Erythroblast (primary cell): ENCODE data around the gene SYNC.
A peak's percentile ranks its signal among the peaks of the same experiment; 100 is the strongest.

Experiments
- DNase-seq, 2 experiments: peaks; one replicate each; lab custom pipeline; 2025; lab: John Stamatoyannopoulos, UW
- GATA1 ChIP-seq: IDR thresholded peaks from 2 replicates; pipeline ENCODE4 v1.6.1; 2011; ENCODE audit warnings: low read depth, mild to moderate bottlenecking, control low read depth, low read length, moderate library complexity
- POLR2A ChIP-seq: IDR thresholded peaks from 2 replicates; pipeline ENCODE4 v1.6.1; 2011; ENCODE audit warnings: mild to moderate bottlenecking, low read length

The SYNC gene

DNA sequence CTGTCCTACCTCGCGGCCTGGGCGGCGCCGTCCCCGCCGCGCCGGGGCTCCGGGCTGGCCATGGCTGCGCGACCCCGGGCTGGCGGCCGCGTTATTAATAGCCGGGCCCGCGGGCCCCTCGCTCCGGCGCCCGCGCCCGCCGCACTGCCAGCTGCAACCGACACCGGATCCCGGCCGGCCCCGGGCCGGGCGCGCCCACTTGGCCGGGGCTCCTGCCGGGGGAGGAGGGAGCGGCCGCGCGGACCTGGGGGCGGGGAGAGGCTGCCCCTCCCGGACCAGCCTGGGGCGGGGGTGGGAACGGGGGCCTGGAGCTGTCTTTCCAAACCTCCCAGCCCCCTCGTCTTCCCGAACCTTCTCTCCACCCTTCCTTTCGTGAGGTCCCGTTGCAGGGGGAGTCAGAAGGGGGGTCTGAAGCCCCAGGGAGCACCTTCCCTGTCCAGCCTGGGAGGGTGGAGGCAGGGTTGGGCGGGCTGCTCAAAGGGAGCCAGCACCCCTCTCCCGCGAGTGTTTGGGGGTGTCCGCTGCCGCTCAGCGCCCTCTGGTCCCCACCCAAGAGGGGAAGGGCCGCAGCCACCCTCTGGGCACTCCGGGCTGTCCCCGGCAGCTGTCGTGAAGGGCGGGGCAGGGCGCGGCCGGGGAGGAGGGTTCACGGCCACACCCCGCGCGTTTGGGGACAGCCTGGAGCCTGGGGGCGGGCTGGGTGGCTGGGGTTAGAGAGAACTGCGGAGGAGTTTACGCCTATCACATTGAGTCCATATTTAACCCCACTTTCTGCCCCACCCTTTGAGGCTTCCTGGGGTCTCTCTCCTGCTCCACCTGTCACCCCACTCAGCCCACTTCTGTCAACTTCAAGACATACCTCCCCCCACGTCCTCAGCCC, at the start of gene SYNC:
TSS of gene SYNC (minus strand) at position 172 of the 880 bp plus-strand sequence. CDS start at position 62, 110 bp downstream.
- DNase-seq = peak; percentile 66 to 73
- TF ChIP-seq GATA1 (no peak), POLR2A (no peak)

DNA sequence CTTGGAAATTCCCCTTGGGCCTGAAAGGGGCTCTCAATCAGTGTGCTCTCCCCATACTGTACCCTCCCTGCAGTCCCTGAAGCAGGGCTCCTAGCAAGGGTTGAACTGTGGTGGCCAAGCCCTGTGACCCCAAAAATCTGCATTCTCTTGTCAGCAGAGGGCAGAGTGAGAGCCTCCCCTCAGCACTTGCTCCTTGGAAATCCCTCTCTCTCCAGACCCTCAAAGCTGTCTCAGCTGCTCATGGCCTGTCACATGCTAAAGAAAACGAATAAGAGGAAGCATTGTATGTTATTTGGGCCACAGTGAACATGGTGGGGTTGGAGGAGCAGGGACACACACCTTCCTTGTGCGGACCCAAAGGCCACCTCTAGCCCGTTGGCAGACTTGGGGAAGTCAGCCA, 47.2 kb upstream of the SYNC start:
- no peak for DNase-seq

DNA sequence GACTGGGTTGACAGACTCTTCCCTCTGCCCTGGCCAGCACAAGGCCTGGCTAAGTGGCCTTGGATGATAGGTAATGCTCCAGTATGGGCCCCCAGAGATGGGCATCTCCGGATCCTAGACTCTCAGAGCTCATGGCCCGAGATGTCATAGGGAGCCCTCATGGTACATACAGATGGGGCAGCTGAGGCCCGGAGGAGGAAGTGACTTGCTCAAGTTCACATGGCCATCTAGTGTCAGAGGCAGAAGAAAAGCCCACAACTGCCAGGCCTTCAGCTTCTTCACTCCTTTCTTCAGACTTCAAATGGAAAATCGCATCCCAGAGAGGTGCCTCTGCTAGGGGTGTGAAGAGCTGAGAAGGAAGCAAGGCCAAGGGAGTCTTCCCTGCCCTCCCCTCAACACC, 46.8 kb upstream of the SYNC start:
- no peak for TF ChIP-seq GATA1
- TF ChIP-seq POLR2A = no peak
- DNase-seq = no peak

More for the DNA sequence above, 47.2 kb upstream of the SYNC start:
- TF ChIP-seq POLR2A (no peak), GATA1 (no peak)

DNA sequence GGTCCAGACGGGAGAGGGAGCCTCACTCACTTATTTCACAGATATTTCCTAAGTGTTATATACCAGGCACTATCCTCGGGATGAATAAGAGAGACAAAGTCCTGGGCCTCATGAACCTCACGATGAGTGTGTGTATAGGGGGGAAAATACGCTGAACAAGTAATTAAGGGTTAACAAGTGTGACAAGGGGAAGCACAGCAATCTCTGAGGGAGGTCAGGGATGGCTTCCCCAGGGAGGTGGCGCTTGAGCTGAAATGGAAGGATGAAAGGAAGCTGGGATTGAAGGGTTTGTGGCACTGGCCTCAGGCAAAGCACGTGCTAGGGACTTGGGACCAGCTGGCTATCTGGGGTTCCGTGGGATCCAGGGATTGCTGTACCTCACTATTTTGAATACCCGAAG, 46.4 kb upstream of the SYNC start:
- no peak for TF ChIP-seq POLR2A
- no peak for TF ChIP-seq GATA1
- DNase-seq = no peak

DNA sequence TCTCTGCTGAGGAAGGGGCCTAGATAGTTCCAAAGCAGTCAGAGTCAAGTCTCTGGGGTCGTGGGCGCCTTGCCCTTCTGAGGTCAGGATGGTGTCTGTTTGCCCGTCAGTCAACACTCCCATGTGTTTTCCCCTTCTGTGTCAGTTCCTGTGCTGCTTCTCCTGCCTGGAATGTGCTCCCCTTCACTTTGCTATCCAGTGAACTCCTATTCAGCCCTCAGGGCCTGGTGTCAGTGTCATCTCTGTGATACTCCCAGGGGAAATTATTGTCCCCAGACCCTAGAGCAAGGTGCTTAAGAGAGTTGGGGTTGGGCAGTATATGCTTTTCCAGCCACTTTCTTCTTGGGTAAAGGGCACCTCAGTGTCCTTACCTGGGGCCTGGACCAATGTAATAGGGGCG, 45.8 kb upstream of the SYNC start:
- DNase-seq = no peak

DNA sequence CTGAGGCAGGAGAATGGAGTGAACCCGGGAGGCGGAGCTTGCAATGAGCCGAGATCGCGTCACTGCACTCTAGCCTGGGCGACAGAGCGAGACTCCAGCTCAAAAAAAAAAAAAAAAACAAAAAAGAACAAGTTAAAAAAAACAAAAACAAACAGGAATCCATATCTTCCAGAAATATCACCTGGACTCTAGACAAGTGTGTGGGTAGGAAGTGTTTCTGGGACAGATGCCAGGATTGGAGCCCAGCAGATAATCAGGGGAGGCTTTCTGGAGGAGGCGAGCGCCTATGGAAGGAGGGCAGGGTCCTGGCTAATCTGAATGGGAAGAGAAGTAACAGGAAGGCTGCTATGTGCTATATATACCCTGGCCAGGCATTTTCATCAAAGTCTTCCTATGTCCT, 43.6 kb upstream of the SYNC start:
- no peak for TF ChIP-seq POLR2A
- no peak for TF ChIP-seq GATA1
- no peak for DNase-seq

More for the DNA sequence above, 45.8 kb upstream of the SYNC start:
- TF ChIP-seq GATA1 (no peak), POLR2A (no peak)

DNA sequence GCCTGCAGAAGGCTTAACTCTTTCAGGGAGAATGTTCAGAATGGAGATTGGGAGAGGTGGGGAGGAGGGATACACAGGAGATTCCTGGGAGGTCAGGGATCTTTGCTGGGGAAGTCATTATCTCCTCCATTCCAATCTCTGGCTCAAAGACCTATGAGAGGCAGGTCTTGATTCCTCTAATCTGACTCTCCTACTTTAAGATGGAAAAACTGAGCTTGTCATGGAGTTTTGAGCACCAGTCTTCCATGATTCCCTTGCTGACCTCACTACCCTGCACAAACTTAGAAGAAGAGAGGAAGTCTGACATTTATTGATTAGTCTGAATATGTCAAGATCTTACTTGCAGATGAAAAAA, 41.5 kb upstream of the SYNC start:
- DNase-seq = no peak
- TF ChIP-seq POLR2A = no peak
- TF ChIP-seq GATA1 = no peak

DNA sequence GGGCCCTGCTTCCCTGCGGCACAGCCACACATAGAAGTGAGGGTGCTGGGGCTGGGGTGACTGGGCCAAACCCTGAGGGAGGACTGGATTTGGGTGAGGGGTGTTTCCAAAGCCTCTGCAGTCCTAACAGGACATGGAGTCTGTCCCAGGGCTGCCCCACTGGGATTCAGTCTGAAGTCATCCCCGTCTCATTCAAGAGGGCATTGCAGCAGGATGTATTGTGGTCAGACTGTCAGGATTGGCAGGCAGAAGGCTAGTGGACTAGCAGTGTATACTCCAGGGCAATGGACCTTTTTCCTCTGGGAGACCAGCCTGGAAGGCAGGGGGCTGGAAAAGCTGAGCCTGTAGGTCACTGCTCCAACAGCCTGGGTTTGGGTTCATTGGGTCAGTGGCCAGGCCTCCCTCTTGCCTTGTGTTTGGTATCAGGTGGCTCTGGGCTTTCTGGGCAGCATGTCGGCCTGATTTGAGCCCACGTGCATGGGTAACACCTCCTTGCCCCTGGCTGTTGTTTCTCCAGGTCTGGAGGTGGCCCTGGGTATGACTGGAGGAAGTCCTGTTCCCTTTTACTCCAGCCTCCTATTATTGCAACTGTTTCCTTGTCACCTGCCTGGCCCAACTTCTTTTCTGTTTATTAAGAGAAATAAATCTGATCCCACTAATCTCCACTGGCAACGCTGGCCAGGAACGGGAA, 41.0 kb upstream of the SYNC start:
- no peak for TF ChIP-seq POLR2A
- no peak for DNase-seq

DNA sequence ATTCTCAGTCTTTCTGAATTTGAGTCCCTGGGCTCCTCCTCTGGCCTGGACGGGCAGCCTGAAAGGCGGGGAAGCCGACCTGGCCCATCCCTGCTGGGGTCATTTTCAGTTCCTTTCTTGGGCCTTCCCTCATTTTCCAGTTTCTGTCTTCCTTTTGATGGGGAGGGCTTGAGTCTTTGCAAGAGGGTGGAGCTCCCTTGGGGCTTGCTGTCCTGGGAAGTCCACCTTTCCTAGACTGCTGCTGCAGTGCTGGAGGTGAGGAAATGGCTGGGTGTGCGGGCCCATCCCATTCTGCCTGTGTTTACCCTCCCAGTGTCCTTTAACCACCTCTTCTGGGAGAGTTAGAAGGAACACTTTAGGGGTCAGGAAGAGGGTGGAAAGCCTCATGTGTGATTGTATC, 40.4 kb upstream of the SYNC start:
- TF ChIP-seq GATA1 (no peak), POLR2A (no peak)
- no peak for DNase-seq

DNA sequence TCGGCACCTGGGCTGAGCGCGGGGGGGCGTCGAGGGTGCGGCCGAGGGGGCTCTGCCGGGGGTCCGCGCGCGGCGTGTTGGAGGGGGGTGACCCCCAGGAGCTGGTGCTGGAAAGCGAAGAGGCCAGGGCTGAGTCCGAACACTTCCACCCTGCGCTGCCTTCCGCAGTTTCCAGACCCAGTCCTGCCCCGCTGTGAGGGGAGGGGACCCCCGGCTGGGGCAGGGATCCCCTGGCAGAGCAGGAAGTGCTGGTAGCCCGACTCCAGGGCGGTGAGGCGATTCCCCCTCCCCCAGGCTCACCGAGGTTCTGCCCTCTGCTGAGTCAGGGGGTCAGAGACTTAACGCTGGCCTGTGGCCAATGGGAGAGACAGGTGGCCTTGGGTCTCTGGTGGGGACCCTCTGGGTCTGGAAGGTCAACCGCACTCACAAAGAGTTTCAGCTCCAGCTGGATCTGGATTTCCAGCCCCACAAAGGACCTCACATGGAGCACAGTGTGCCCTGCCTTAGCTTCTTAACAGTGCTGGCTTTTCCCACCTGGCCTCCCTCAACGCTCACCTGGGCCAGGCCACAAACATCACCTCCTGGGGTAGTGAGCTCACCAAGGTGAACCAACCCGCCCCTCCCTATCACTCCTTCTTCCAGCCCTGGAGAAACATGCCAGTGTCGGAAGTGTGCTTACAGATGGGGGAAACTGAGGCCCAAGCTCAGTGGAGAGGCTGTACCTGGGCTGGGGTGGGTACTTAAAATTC, 39.8 kb upstream of the SYNC start:
- TF ChIP-seq POLR2A (no peak), GATA1 (no peak)
- no peak for DNase-seq

DNA sequence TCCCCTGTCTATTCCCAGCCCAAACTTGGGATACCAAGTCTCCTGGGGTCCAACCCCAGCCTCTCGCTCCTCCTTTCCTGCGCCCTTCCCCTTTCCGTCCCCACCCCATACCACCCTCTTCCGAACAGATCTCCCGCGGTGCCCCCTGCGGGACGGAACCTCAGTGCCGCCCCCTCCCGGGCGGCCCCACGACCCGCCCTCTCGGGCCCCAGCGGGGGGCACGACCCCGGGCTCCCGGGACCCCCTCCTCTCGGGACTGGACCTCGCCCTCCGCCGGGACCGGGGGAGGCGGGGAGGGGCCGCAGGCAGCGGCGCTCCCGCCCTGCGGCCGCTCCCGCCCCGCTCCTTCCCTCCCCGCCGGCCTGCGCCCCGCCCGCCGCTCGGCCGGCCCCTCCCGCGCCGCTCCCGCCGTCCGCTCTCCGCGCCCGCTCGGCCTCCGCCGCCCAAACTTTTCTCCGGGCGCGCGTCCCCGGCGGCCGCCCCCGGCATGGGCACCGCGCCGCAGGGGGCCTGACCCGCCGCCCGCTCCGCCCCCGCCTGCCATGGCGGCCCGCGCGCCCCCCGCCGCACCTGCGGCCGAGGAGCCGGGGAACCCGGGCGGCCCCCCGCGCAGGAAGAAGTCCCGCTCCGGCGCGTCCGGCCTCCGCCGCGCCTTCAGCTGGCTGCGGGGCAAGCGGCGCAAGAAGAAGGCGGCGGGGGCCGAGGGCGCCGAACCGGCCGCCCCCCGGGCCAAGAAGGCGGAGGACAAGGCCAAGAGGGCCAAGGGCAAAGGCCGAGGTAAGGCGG, 39.0 kb upstream of the SYNC start:
- DNase-seq = peak; percentile 47 to 64

DNA sequence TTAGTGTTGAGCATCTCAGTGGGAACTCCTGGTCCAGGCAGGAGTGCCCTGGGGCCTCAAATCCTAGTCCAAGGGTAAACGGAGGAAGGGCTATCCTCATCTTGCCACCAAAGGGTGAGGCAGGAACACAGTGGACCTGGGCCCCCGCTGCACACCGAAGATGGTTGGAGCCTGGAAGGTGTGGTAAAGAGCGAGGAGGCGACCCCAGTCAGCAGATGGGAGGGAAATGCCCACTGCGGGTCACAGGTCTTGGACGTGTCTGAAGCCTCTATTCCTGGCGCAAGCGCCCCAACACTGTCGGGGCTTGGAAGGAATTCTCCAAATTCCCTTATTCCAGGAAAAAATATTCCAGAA, 38.5 kb upstream of the SYNC start:
- DNase-seq = no peak
- TF ChIP-seq POLR2A (no peak), GATA1 (no peak)

More for the DNA sequence above, 39.0 kb upstream of the SYNC start:
- TF ChIP-seq POLR2A (no peak), GATA1 (no peak)
